ENCODE measurements around the gene ZHX3.

DNA sequence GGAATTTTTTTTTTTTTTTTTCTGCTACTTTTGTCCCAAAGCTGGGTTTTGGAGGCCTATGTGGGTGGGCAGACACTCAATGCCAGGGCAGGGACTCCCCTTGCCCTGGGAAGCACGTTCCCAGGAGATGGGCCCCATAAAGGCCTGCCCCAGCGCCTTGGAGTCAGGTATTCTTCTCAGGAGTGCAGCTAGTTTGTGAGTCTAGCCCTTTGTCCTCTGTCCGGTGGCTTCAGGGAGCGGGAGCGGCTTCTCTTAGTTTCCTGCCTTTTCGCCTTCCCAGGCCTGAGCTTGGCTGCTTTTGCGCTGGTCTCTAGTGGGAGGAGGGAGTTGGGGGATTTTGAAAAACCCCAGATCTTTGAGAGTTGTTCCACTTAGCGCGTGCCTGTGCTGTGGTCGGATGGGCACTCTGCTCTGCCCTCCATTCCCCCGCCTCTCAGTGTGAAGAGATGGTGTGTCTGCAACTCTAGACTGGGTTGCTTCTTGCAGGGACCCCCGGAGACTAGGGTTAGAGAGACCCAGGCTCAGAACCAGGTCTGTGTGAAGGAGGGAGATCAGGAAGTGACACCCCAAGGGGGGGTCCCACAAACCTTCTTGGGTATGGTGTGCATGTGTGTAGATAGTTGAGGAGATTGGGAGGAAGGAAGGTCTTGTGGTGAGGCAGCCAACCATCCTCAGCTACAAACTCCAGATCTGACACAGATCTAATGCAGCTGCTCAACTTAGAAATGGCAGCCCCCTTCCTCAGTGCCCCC lies 178.9 kb downstream of the ZHX3 start:
- TF ChIP-seq, protein P1, sequence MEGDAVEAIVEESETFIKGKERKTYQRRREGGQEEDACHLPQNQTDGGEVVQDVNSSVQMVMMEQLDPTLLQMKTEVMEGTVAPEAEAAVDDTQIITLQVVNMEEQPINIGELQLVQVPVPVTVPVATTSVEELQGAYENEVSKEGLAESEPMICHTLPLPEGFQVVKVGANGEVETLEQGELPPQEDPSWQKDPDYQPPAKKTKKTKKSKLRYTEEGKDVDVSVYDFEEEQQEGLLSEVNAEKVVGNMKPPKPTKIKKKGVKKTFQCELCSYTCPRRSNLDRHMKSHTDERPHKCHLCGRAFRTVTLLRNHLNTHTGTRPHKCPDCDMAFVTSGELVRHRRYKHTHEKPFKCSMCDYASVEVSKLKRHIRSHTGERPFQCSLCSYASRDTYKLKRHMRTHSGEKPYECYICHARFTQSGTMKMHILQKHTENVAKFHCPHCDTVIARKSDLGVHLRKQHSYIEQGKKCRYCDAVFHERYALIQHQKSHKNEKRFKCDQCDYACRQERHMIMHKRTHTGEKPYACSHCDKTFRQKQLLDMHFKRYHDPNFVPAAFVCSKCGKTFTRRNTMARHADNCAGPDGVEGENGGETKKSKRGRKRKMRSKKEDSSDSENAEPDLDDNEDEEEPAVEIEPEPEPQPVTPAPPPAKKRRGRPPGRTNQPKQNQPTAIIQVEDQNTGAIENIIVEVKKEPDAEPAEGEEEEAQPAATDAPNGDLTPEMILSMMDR (conservative IDR thresholded peaks at IDR 0.05): no peak
- TF ChIP-seq EZH2 (IDR thresholded peaks at IDR 0.05; ENCODE audit: low read depth): no peak

All from PC-9 (cell line).